Esophagus squamous epithelium (tissue), 5 donors: Measurements from ENCODE around the gene CEP85L. TPM values are rescaled to one million over a fixed set of nuclear protein-coding genes. Genes with fewer than 3 reads are reported as not detected.
"Not testable (repeated sequence)": the region's sequence is repeated elsewhere in the genome, so short reads cannot be mapped to it uniquely, and the experiment has no call there.

Source experiments
- DNase-seq: peaks from one replicate; lab custom pipeline; 2025; lab: John Stamatoyannopoulos, UW
- H3K27ac ChIP-seq, 4 donors: fragments of 200-600 bp; sonication (generic); one replicate each; pipeline ENCODE4 v1.5.1; 2016 to 2019; ENCODE audit warnings: mild to moderate bottlenecking in 1 of 4
- H3K27me3 ChIP-seq, 4 donors: fragments of 200-600 bp; sonication (generic); 1 replicate in 3 of 4; 2 replicates in 1 of 4; pipeline versions ENCODE4 v1.5.1 to v1.6.0; 2017 to 2021; ENCODE audit warnings: antibody characterized with exemption in 1 of 4
- H3K36me3 ChIP-seq, 3 donors: fragments of 200-600 bp; sonication (generic); one replicate each; pipeline ENCODE4 v1.5.1; 2016 to 2019
- H3K4me1 ChIP-seq, 3 donors: fragments of 200-600 bp; sonication (generic); one replicate each; pipeline ENCODE4 v1.5.1; 2017 to 2019
- H3K4me3 ChIP-seq, 4 donors: fragments of 200-600 bp; sonication (generic); 1 replicate in 3 of 4; 2 replicates in 1 of 4; pipeline ENCODE4 v1.5.1; 2016 to 2019; ENCODE audit warnings: mild to moderate bottlenecking in 2 of 4, moderate library complexity in 1 of 4
- H3K9me3 ChIP-seq, 3 donors: fragments of 200-600 bp; sonication (generic); one replicate each; pipeline ENCODE4 v1.5.1; 2016 to 2019
- POLR2A ChIP-seq, 4 donors: fragments of 450-650 bp; IDR thresholded peaks; one replicate each; pipeline ENCODE4 v1.6.1; 2017; ENCODE audit warnings: antibody characterized with exemption in 4 of 4, mild to moderate bottlenecking in 4 of 4, moderate library complexity in 3 of 4
- WGBS, 2 donors: methylation state at CpG; one replicate each; pipeline ENCODE4 v1.1.5; 2018; 5-methylcytosine and 5-hydroxymethylcytosine counted together
- intact Hi-C: fragments of 100-400 bp; cut with DNase I; formaldehyde crosslinking; loops from one replicate; pipeline ENCODE4 v1.15.0; 2022
- total RNA-seq, 4 donors: library from RNA; depleted of rRNA; stranded (reverse); fragments of >200 nt; gene quantifications; one replicate each; pipeline ENCODE4 v1.1.0, GENCODE V29; 2016
- TF ChIP-seq, protein P1 (sequence below), 6 experiments: fragments of 450-650 bp in 4 of 6; fragments of 200-600 bp in 2 of 6; sonication (generic) in 2 of 6; IDR thresholded peaks; one replicate each; pipeline ENCODE4 v1.5.1; 2016 to 2019; ENCODE audit warnings: antibody characterized with exemption in 6 of 6, mild to moderate bottlenecking in 4 of 6, moderate library complexity in 4 of 6
- donor health status: DM: yes; HTN: yes; CAD: no.

CEP85L gene
- total RNA-seq, 4 donors from 2014 or later = 1.3 to 9.2 (median 5.3) TPM

- intact Hi-C loops = no loop called here
- peaks cover 0 to 29% (median 6%) of the 10 kb centered on the region in 3 donors for H3K9me3 ChIP-seq
Observed at GRCh38 chr6:118451839-118452238, 199.6 kb downstream of the CEP85L start.

DNA sequence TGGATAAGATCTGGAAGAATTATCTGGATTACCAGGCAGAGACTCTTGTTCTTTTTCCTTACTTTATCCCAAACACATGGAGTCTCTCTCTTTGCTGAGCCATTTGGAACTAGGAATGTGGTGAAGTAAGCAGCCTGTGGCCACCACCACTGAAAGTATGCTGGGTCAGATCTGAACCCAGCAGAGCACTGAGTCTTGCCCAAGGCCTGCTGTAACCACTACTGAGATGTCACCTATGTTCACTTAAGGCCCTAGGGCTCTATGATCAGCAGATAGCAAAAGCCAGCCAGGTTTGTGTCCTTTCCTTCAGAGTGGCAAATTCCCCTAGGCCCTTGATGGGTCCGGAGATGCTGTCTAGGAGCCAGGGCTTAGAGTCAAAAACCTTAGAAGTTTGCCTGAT is 206.6 kb downstream of the CEP85L start:
- no peaks in the 10 kb centered on the region for H3K27me3 ChIP-seq
- no peak for DNase-seq
- no peaks in the 10 kb centered on the region for H3K36me3 ChIP-seq
- no peak overlapping the region for H3K4me3 ChIP-seq
- H3K4me1 ChIP-seq = no peaks in the 10 kb centered on the region
- peaks cover 0 to 9% (median 3%) of the 10 kb centered on the region in 3 donors for H3K9me3 ChIP-seq
- no peak overlapping the region for H3K27ac ChIP-seq
- no peak for TF ChIP-seq POLR2A (IDR thresholded peaks at IDR 0.05)
- TF ChIP-seq, protein P1, sequence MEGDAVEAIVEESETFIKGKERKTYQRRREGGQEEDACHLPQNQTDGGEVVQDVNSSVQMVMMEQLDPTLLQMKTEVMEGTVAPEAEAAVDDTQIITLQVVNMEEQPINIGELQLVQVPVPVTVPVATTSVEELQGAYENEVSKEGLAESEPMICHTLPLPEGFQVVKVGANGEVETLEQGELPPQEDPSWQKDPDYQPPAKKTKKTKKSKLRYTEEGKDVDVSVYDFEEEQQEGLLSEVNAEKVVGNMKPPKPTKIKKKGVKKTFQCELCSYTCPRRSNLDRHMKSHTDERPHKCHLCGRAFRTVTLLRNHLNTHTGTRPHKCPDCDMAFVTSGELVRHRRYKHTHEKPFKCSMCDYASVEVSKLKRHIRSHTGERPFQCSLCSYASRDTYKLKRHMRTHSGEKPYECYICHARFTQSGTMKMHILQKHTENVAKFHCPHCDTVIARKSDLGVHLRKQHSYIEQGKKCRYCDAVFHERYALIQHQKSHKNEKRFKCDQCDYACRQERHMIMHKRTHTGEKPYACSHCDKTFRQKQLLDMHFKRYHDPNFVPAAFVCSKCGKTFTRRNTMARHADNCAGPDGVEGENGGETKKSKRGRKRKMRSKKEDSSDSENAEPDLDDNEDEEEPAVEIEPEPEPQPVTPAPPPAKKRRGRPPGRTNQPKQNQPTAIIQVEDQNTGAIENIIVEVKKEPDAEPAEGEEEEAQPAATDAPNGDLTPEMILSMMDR (IDR thresholded peaks at IDR 0.05) = no peak
- intact Hi-C loops = no loop called here
- WGBS, 2 donors = 90 to 100% methylated on average over 1 of the region's 1 CpG

More at GRCh38 chr6:118451839-118452238, 199.6 kb downstream of the CEP85L start:
- no peaks in the 10 kb centered on the region for H3K4me1 ChIP-seq
- no peak overlapping the region for H3K27ac ChIP-seq
- H3K36me3 ChIP-seq = no peaks in the 10 kb centered on the region
- H3K27me3 ChIP-seq = no peaks in the 10 kb centered on the region
- DNase-seq = no peak
- TF ChIP-seq, protein P1 (IDR thresholded peaks at IDR 0.05) = no peak
- TF ChIP-seq POLR2A (IDR thresholded peaks at IDR 0.05) = no peak
- no peak overlapping the region for H3K4me3 ChIP-seq

DNA sequence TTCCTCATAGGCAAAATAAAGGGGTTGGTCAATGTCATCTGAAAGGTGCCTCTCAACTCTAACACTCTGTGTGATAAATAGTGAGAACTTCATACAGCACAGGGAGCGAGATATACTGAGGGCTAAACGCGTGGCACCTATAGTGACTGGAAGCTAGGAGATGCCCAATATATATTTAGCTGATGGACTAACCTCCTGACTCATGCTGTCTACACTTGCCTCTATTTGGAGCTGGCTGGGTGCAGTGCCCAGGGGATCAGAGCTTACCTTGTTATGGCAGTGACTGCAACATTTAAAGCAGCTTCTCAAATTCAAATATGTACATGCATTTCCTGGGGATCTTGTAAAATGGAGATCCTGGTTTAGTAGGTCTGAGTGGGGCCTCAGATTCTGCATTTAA is 214.9 kb downstream of the CEP85L start:
- DNase-seq = no peak
- Histone ChIP-seq H3K27me3 (no peaks in the 10 kb centered on the region), H3K9me3 (no peaks in the 10 kb centered on the region), H3K27ac (no peak overlapping the region), H3K4me3 (no peak overlapping the region), H3K36me3 (no peaks in the 10 kb centered on the region), H3K4me1 (no peaks in the 10 kb centered on the region)
- TF ChIP-seq, protein P1 (IDR thresholded peaks at IDR 0.05) = no peak
- no peak for TF ChIP-seq POLR2A (IDR thresholded peaks at IDR 0.05)
- 88% methylated on average over 2 of the region's 3 CpGs for WGBS, 2 donors
- intact Hi-C loops = no loop called here

- H3K9me3 ChIP-seq, H3K36me3 ChIP-seq, H3K4me3 ChIP-seq, DNase-seq, H3K4me1 ChIP-seq, H3K27me3 ChIP-seq, intact Hi-C loops, H3K27ac ChIP-seq: not testable (repeated sequence)
- WGBS, 2 donors = 91 to 96% methylated on average over 3 of the region's 3 CpGs
Observed at GRCh38 chr6:118434147-118434546, 217.2 kb downstream of the CEP85L start.

DNA sequence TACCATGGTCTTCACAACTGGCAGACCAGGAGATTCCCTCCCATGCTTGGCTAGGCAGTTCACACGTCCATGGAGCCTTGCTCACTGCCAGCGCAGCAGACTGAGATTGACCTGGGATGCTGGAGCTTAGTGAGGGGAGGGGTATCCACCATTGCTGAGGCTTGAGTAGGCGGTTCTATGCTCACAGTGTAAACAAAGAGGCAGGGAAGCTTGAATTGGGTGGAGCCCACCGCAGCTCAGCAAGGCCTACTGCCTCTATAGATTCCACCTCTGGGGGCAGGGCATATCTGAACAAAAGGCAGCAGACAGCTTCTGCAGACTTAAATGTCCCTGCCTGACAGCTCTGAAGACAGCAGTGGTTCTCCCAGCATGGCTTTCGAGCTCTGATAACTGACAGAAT is 230.1 kb downstream of the CEP85L start:
- H3K27ac ChIP-seq, DNase-seq, H3K36me3 ChIP-seq, H3K4me1 ChIP-seq, intact Hi-C loops, H3K27me3 ChIP-seq, H3K9me3 ChIP-seq, H3K4me3 ChIP-seq: not testable (repeated sequence)
- 54 to 75% methylated on average over 2 to 3 of the region's 5 CpGs for WGBS, 2 donors

DNA sequence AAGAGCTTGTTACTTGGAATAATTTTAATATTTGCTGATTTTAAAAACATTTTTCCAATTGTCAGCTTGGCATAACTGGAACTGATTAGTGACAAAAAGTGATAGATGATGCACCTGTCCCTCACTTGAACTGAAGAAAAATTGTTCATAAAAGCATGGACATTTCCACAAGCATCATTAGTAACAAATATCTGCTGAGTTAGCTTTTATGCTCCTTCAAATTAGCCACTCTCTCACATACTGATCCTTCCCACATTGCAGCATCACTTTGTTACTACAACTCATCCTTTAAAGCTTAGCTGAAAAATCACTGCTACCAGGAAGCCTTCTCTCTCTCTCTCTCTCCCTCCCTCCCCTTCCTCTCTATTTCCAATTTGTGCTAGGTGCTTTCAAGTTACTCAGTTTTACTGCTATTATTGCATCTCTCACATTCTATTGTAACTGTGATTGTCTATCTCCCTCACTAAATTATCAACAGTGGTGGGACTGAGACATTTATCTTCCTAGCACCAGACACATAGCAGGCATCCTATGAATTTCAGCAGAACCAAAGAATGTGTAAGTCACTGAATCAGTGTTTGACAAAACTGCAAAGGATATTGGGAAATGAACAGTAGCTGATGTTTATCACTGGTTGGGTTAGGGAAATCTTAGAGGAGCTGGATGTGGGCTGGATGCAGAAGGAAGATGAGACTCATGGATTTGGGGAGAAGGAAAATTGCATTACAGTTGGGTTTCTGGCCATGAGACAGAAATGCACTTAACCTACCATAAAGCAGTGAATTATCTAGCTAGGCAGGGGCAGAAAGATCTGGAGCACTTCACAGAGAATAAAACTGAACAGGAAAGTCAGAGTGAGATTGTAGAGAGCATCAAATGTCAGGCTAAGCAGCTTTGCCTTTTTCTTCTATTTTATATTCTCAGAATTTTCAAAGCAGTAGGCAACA is 231.7 kb downstream of the CEP85L start:
- Histone ChIP-seq H3K4me3 (no peak overlapping the region), H3K27me3 (no peaks in the 10 kb centered on the region), H3K27ac (no peak overlapping the region), H3K36me3 (no peaks in the 10 kb centered on the region), H3K4me1 (no peaks in the 10 kb centered on the region), H3K9me3 (no peaks in the 10 kb centered on the region)
- no peak for DNase-seq
- no peak for TF ChIP-seq POLR2A (IDR thresholded peaks at IDR 0.05)
- TF ChIP-seq, protein P1 (IDR thresholded peaks at IDR 0.05) = no peak
- intact Hi-C loops = no loop called here
